ENCODE data around the gene CDR2L. TPM values are rescaled to one million over a fixed set of nuclear protein-coding genes. Genes with fewer than 3 reads are reported as not detected.

Gene CDR2L
- polyA plus RNA-seq, 2 of the 4 experiments (the other 2 are of a cell fraction) = 18.5 to 34.0 TPM

DNA sequence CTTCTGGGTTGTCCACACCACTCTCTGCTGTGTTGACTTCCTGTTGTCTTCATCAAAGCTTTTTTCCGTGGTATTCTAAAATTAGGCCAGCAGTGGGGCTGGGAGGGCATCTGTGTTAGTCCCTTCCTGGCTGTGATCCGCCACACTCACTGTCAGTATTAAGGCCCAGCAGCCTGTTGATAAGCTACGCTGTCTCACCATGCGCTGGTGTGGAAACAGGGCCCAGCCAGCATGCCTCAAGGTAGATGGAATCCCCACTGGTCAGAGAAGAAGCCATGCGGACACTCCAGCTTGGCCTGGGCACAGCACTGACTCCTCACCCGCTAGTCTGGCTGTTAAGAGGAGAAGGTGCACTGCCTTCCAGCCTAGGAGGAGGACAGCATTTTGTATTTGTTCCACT is 11.4 kb downstream of the CDR2L start:
- ATAC-seq (no peak; a peak in 1 of 6 replicates), DNase-seq (ENCODE audit: low read depth in 1 of 2, low spot score in 1 of 2) (no peak), FAIRE-seq (no peak)
- Histone ChIP-seq H3K4me1 (peaks cover 11% of the 10 kb centered on the region), H3K9me3 (no peaks in the 10 kb centered on the region), H3K4me3 (no peak overlapping the region), H3K27ac (no peak overlapping the region), H3K4me2 (no peak overlapping the region)
- ChIA-PET CTCF (interaction anchor here (0.5 to 17.5 kb wide), 11 partner anchors 3 to 324 kb away, joined by 3 to 332 read pairs (median 6); partner anchors contain the start of genes CDR2L, MIF4GD, MRPL58 and OTOP2), POLR2A (interaction anchor here (1.2 to 1.5 kb wide), 3 partner anchors 13 to 36 kb away, joined by 3 to 7 read pairs (median 6); partner anchors contain the start of gene MRPL58)
- WGBS (ENCODE audit: missing lambda C conversion rate) = 83% methylated on average over 6 of the region's 6 CpGs
- TF ChIP-seq, protein P1, sequence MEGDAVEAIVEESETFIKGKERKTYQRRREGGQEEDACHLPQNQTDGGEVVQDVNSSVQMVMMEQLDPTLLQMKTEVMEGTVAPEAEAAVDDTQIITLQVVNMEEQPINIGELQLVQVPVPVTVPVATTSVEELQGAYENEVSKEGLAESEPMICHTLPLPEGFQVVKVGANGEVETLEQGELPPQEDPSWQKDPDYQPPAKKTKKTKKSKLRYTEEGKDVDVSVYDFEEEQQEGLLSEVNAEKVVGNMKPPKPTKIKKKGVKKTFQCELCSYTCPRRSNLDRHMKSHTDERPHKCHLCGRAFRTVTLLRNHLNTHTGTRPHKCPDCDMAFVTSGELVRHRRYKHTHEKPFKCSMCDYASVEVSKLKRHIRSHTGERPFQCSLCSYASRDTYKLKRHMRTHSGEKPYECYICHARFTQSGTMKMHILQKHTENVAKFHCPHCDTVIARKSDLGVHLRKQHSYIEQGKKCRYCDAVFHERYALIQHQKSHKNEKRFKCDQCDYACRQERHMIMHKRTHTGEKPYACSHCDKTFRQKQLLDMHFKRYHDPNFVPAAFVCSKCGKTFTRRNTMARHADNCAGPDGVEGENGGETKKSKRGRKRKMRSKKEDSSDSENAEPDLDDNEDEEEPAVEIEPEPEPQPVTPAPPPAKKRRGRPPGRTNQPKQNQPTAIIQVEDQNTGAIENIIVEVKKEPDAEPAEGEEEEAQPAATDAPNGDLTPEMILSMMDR (IDR thresholded peaks at IDR 0.05) = no peak
- TF ChIP-seq HOXA7 (CRISPR knock-in tag; IDR thresholded peaks at IDR 0.05) (no peak), EHF (CRISPR knock-in tag; IDR thresholded peaks at IDR 0.05) (no peak), HOXB5 (CRISPR knock-in tag; IDR thresholded peaks at IDR 0.05) (no peak), MAZ (IDR thresholded peaks at IDR 0.05; ENCODE audit: borderline replicate concordance, low read depth, low read length) (no peak), RFX5 (IDR thresholded peaks at IDR 0.05) (no peak), FOXS1 (CRISPR knock-in tag; IDR thresholded peaks at IDR 0.05) (no peak), RCOR1 (IDR thresholded peaks at IDR 0.05; ENCODE audit: low read depth, low read length) (no peak), HEYL (CRISPR knock-in tag; IDR thresholded peaks at IDR 0.05) (no peak), EHMT2 (IDR thresholded peaks at IDR 0.05; ENCODE audit: low read depth) (no peak), CHD4 (IDR thresholded peaks at IDR 0.05; ENCODE audit: borderline replicate concordance) (no peak), RNF2 (IDR thresholded peaks at IDR 0.05; ENCODE audit: borderline replicate concordance, low read depth) (no peak), ZNF302 (CRISPR knock-in tag; IDR thresholded peaks at IDR 0.05) (no peak)
- TF ChIP-seq, protein P2, sequence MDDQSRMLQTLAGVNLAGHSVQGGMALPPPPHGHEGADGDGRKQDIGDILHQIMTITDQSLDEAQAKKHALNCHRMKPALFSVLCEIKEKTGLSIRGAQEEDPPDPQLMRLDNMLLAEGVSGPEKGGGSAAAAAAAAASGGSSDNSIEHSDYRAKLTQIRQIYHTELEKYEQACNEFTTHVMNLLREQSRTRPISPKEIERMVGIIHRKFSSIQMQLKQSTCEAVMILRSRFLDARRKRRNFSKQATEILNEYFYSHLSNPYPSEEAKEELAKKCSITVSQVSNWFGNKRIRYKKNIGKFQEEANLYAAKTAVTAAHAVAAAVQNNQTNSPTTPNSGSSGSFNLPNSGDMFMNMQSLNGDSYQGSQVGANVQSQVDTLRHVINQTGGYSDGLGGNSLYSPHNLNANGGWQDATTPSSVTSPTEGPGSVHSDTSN (IDR thresholded peaks at IDR 0.05) = no peak

DNA sequence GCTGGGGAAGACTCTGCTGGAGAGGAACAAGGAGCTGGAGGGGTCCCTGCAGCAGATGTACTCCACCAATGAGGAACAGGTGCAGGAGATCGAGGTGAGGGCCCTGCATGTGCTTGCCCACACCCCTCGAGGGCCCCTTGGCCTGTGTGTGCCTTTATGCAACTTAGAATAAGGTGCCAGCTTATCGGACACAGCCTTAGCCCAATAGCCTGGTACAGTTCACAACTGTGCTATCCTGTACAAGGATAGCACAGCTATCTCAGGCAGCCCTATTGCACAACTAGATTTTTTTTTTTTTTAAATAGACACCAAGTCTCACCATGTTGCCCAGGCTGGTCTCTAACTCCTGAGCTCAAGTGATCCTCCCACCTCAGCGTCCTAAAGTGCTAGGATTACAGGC is 12.1 kb downstream of the CDR2L start:
- Histone ChIP-seq H3K4me1 (peaks cover 4% of the 10 kb centered on the region), H3K4me2 (no peak overlapping the region), H3K4me3 (no peak overlapping the region), H3K27ac (no peak overlapping the region), H3K9me3 (no peaks in the 10 kb centered on the region)
- no peak; a peak in 1 of 6 replicates for ATAC-seq
- WGBS (ENCODE audit: missing lambda C conversion rate) = 87% methylated on average over 4 of the region's 4 CpGs
- ChIA-PET POLR2A (interaction anchor here (0.6 to 1.5 kb wide), 4 partner anchors 12 to 46 kb away, joined by 3 to 7 read pairs (median 4); partner anchors contain the start of gene MRPL58), CTCF (interaction anchor here (0.5 to 17.5 kb wide), 10 partner anchors 4 to 323 kb away, joined by 3 to 332 read pairs (median 6); partner anchors contain the start of genes CDR2L, MRPL58 and OTOP2)
- DNase-seq (ENCODE audit: low read depth in 1 of 2, low spot score in 1 of 2) = no peak
- FAIRE-seq = no peak
- TF ChIP-seq TP53 (CRISPR knock-in tag; IDR thresholded peaks at IDR 0.05) (no peak), POLR2AphosphoS2 (conservative IDR thresholded peaks at IDR 0.05; ENCODE audit: low read length) (no peak), HOXB5 (CRISPR knock-in tag; IDR thresholded peaks at IDR 0.05) (no peak), KDM1A (IDR thresholded peaks at IDR 0.05; ENCODE audit: low read depth) (no peak)
- TF ChIP-seq, protein P3, sequence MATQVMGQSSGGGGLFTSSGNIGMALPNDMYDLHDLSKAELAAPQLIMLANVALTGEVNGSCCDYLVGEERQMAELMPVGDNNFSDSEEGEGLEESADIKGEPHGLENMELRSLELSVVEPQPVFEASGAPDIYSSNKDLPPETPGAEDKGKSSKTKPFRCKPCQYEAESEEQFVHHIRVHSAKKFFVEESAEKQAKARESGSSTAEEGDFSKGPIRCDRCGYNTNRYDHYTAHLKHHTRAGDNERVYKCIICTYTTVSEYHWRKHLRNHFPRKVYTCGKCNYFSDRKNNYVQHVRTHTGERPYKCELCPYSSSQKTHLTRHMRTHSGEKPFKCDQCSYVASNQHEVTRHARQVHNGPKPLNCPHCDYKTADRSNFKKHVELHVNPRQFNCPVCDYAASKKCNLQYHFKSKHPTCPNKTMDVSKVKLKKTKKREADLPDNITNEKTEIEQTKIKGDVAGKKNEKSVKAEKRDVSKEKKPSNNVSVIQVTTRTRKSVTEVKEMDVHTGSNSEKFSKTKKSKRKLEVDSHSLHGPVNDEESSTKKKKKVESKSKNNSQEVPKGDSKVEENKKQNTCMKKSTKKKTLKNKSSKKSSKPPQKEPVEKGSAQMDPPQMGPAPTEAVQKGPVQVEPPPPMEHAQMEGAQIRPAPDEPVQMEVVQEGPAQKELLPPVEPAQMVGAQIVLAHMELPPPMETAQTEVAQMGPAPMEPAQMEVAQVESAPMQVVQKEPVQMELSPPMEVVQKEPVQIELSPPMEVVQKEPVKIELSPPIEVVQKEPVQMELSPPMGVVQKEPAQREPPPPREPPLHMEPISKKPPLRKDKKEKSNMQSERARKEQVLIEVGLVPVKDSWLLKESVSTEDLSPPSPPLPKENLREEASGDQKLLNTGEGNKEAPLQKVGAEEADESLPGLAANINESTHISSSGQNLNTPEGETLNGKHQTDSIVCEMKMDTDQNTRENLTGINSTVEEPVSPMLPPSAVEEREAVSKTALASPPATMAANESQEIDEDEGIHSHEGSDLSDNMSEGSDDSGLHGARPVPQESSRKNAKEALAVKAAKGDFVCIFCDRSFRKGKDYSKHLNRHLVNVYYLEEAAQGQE (IDR thresholded peaks at IDR 0.05) = no peak

Data from A549 (cell line).